Chondrocyte (in vitro differentiated cells): Measurements from ENCODE around the gene EEF2. TPM values are rescaled to one million over a fixed set of nuclear protein-coding genes. Genes with fewer than 3 reads are reported as not detected.
"Not testable (repeated sequence)": the region's sequence is repeated elsewhere in the genome, so short reads cannot be mapped to it uniquely, and the experiment has no call there.

Experiments
- DNase-seq: peaks from one replicate; pipeline ENCODE4 v3.0.0; 2021; ENCODE audit warnings: mixed read lengths, low spot score
- H3K27ac Mint-ChIP-seq: one replicate; pipeline ENCODE4 v1.8.0; 2021; ENCODE audit warnings: mild to moderate bottlenecking, moderate library complexity, mixed read lengths; ENCODE audit not compliant: unreplicated experiment
- H3K27me3 Mint-ChIP-seq: 2 replicates; pipeline ENCODE4 v1.8.0; 2021; ENCODE audit warnings: low read depth, mixed read lengths
- H3K36me3 Mint-ChIP-seq: 2 replicates; pipeline ENCODE4 v1.8.0; 2021; ENCODE audit warnings: low read depth, mixed read lengths
- H3K4me1 Mint-ChIP-seq: 2 replicates; pipeline ENCODE4 v1.8.0; 2021; ENCODE audit warnings: low read depth, mild to moderate bottlenecking, mixed read lengths
- H3K4me3 Mint-ChIP-seq: one replicate; pipeline ENCODE4 v1.8.0; 2021; ENCODE audit warnings: mild to moderate bottlenecking, moderate library complexity, mixed read lengths; ENCODE audit not compliant: unreplicated experiment
- H3K9me3 Mint-ChIP-seq: 2 replicates; pipeline ENCODE4 v1.8.0; 2021; ENCODE audit warnings: low read depth, mixed read lengths
- total RNA-seq: library from RNA; stranded (reverse); gene quantifications from 3 replicates; pipeline ENCODE4 v1.2.1, GENCODE V29; 2021
- TF ChIP-seq, protein P1 (sequence below): fragments of 200-600 bp; sonication (generic); IDR thresholded peaks from 2 replicates; pipeline ENCODE4 v1.5.0; 2021; ENCODE audit warnings: antibody characterized with exemption, mild to moderate bottlenecking, moderate library complexity

The EEF2 gene
- total RNA-seq, 1 donor from 2014 or later, result 2,370 TPM

DNA sequence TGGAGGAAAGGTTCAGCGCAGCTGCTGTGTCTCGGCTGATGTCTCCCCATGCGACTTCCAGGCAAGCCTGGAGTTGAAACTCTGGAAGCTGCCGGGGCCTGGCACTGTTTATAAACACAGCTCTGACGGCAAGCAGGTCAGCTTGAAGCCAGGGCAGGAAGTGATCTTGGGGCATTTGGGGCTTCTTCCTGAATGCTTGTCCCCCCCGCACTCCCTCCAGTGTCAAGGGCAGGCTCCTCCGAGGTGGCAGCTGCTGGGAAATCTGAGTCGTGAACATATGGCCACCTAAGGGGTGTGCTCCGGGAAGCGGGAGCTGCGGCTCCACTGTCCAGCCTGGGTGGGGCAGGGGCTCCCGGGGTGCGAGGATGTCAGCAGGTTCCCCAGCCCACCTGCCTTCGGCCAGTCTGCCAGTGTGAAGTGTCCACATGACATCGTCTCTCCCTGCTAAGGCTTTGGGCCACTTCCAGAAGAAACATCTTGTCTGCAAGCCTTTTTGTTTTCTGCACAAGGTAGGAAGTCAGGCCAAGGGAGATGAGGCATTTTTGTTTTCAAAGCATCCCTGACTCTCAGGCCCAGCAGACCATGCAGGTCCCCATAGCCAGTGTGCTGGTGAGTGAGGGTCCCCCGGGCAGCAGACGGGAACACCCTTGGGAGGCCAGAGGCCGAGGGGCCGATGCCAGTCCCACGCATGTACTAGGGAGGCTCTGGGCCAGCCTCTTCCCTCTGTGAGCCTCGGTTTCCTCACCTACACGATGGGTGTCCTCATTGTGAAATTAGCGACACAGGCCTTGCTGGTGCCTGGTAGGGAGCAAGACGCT lies 24.9 kb upstream of the EEF2 start:
- TF ChIP-seq, protein P1, sequence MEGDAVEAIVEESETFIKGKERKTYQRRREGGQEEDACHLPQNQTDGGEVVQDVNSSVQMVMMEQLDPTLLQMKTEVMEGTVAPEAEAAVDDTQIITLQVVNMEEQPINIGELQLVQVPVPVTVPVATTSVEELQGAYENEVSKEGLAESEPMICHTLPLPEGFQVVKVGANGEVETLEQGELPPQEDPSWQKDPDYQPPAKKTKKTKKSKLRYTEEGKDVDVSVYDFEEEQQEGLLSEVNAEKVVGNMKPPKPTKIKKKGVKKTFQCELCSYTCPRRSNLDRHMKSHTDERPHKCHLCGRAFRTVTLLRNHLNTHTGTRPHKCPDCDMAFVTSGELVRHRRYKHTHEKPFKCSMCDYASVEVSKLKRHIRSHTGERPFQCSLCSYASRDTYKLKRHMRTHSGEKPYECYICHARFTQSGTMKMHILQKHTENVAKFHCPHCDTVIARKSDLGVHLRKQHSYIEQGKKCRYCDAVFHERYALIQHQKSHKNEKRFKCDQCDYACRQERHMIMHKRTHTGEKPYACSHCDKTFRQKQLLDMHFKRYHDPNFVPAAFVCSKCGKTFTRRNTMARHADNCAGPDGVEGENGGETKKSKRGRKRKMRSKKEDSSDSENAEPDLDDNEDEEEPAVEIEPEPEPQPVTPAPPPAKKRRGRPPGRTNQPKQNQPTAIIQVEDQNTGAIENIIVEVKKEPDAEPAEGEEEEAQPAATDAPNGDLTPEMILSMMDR, result no peak
- H3K9me3 Mint-ChIP-seq, result no peaks in the 10 kb centered on the region
- DNase-seq, result peak; percentile 80
- H3K36me3 Mint-ChIP-seq, result peaks cover 6% of the 10 kb centered on the region
- H3K4me3 Mint-ChIP-seq, result peak overlapping the region; percentile 25
- no peaks in the 10 kb centered on the region for H3K27me3 Mint-ChIP-seq
- no peak overlapping the region for H3K27ac Mint-ChIP-seq
- H3K4me1 Mint-ChIP-seq, result peaks cover 28% of the 10 kb centered on the region

DNA sequence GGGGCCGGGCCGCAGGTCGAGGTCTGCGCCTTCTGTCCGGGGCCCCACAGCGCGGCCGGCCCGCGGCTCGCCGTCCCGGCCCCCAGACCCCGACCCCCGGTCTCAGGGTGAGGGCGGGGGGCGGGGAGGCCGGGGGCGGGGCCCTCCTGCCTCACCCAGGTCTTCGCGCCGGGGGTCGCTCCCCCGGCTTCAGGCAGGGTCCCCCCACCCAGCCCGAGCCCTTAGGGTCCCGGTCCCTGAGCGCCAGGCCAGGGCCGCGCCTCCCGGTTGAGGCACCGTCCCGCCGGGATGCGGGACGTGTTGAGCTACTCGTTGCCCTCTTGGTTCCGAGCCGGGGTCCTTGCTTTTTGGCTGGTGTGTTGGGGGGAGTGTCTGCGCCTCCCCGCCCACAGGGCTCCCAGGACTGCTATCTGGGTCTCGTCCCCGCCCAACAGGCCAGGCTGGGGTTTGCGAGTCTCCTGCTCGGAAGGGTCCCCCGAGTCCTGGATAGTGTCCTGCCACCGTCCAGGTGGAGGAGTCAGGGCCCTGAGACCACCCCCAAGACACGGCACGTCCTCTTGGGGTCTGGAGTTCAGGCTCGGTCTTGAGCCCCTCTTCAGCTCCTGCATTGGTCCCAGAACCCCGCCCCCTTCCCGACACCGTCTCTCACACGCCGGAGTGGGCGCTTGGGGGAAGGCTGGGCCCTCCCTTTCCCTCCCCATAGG lies 22.7 kb upstream of the EEF2 start:
- Mint-ChIP-seq H3K4me3 (peak overlapping the region; percentile 80), H3K27me3 (no peaks in the 10 kb centered on the region), H3K27ac (peak overlapping the region; percentile 22), H3K36me3 (peaks cover 3% of the 10 kb centered on the region), H3K4me1 (peaks cover 28% of the 10 kb centered on the region), H3K9me3 (no peaks in the 10 kb centered on the region)
- TF ChIP-seq, protein P1, result no peak
- no peak for DNase-seq

DNA sequence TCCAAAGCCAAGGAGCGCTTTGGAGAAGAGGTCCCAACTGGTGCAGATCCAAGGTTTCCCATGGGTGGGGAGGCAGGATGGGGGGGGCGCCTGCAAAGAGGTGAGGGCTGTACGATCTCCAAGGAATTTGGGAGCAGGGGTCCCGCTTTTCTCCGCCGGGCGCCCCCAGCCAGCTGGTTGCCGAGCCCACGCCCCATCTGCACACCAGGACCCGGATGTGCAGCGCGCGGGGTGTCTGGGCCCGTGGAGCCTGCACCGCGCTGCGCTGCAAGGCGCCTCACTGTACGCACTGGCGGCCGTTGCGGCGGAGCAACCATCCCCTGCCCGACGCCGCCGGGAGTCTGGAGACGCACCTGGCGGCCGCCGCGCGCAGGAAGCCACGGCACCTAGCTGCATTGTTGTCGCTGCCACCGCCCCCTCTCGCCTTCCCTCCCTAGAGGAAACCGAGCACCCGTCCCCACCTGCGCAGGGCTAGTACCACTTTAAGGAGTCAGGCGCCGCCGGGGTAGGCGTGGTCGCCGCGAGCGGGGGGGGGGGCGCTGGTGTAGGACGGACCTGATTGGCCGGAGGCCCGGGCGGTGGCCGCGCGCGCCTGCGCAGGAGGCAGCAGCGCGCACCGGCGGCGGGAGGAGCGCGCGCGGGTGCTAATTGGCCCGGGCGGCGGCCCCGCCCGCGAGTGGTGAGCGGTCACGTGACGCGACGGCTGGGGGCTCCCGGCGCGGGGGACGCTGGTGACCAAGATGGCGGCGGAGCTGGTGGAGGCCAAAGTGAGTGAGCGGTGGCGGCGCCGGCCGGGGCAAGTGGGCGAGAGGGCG lies 22.0 kb upstream of the EEF2 start, which contains the start of gene PIAS4:
TSS of gene PIAS4 (plus strand) at position 716 of the 815 bp plus-strand sequence. CDS start at position 741, 25 bp downstream.
- TF ChIP-seq, protein P1, result peak; percentile 34
- peak; percentile 97 for DNase-seq

DNA sequence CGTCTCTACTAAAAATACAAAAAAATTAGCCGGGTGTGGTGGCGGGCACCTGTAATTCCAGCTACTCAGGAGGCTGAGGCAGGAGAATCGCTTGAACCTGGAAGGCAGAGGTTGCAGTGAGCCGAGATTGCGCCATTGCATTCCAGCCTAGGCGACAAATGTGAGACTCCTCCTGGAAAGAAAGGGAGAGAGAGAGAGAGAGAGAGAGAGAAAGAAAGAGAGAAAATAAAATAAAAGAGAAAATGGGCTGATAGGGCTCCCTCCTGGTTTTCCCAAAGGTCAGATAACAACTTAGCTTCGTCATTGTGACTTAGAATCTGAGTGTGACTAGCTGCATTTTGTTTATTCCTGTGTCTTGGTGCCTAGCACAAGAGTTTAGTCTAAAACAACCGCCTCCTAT lies 20.2 kb upstream of the EEF2 start:
- H3K9me3 Mint-ChIP-seq, H3K27ac Mint-ChIP-seq, DNase-seq, H3K36me3 Mint-ChIP-seq, H3K27me3 Mint-ChIP-seq, H3K4me3 Mint-ChIP-seq: not testable (repeated sequence)
- H3K4me1 Mint-ChIP-seq, result peaks cover 28% of the 10 kb centered on the region

More for the DNA sequence above, 22.0 kb upstream of the EEF2 start, which contains the start of gene PIAS4:
- Mint-ChIP-seq H3K27me3 (no peaks in the 10 kb centered on the region), H3K27ac (peak within 1 kb of the TSS; percentile 59), H3K36me3 (no peaks in the 10 kb centered on the region), H3K4me1 (peaks cover 28% of the 10 kb centered on the region), H3K4me3 (peak within 1 kb of the TSS; percentile 80), H3K9me3 (no peaks in the 10 kb centered on the region)

DNA sequence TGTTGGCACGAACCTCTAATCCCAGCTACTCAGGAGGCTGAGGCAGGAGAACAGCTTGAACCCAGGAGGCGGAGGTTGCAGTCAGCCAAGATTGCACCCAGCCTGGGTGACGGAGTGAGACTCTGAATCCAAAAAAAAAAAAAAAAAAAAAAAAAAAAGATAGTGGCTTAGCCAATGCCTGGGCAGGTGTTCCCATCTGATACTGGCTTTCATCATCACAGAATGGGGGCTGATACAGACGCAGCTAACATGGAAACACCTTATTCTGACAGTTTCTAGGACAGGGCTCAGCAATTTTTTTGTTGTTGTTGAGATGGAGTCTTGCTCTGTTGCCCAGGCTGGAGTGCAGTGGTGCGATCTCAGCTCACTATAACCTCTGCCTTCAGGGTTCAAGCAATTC lies 15.5 kb upstream of the EEF2 start:
- H3K27ac Mint-ChIP-seq, H3K36me3 Mint-ChIP-seq, H3K4me1 Mint-ChIP-seq, H3K27me3 Mint-ChIP-seq, H3K4me3 Mint-ChIP-seq, H3K9me3 Mint-ChIP-seq, DNase-seq: not testable (repeated sequence)

DNA sequence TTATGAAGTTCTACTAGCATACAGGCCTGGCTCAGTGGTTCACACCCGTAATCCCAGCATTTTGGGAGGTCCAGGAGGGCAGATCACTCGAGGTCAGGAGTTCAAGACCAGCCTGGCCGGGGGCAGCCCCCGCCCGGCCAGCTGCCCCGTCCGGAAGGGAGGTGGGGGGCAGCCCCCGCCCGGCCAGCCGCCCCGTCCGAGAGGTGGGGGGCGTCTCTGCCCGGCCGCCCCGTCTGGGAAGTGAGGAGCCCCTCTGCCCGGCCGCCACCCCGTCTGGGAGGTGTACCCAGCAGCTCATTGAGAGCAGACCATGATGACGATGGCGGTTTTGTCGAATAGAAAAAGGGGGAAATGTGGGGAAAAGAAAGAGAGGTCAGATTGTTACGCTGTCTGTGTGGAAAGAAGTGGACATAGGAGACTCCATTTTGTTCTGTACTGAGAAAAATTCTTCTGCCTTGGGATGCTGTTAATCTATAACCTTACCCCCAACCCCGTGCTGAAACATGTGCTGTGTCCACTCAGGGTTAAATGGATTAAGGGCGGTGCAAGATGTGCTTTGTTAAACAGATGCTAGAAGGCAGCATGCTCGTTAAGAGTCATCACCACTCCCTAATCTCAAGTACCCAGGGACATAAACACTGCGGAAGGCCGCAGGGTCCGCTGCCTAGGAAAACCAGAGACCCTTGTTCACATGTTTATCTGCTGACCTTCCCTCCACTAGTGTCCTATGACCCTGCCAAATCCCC lies 13.6 kb upstream of the EEF2 start:
- H3K27me3 Mint-ChIP-seq, H3K9me3 Mint-ChIP-seq, H3K27ac Mint-ChIP-seq, H3K36me3 Mint-ChIP-seq, H3K4me3 Mint-ChIP-seq, H3K4me1 Mint-ChIP-seq, DNase-seq: not testable (repeated sequence)
